Measurements from ENCODE around the gene POLR3B. TPM values are rescaled to one million over a fixed set of nuclear protein-coding genes. Genes with fewer than 3 reads are reported as not detected.

The POLR3B gene
- total and polyA plus RNA-seq, 2 of the 13 experiments (the other 11 are each of a cell fraction or from before 2014, with no cell fraction given) = 4.8 to 13.1 TPM

- Histone ChIP-seq H2AFZ (ENCODE audit: low read length) (no peak overlapping the region), H4K20me1 (ENCODE audit: insufficient read depth, low read length) (no peaks in the 10 kb centered on the region), H3K27me3 (ENCODE audit: control insufficient read depth in 1 of 2, insufficient read depth in 2 of 2, low read length in 2 of 2) (no peaks in the 10 kb centered on the region), H3K9me3 (ENCODE audit: low read length) (no peaks in the 10 kb centered on the region), H3K9ac (ENCODE audit: insufficient read depth, low read depth, low read length) (no peak overlapping the region), H3K4me1 (ENCODE audit: insufficient read depth, low read length) (peaks cover 8% of the 10 kb centered on the region; the same call in 1 of the 2 replicates), H3K4me3 (replicated peaks in 1 of 3; ENCODE audit: insufficient read depth in 1 of 3, low read depth in 2 of 3, low read length in 3 of 3) (no peak overlapping the region), H3K79me2 (ENCODE audit: insufficient read depth, low read length) (no peaks in the 10 kb centered on the region), H3K36me3 (replicated peaks in 1 of 2; ENCODE audit: control insufficient read depth in 1 of 2, insufficient read depth in 2 of 2, low read length in 2 of 2) (peaks cover 4 to 7% of the 10 kb centered on the region in 2 experiments; a peak in 2 of 5 replicates), H3K4me2 (ENCODE audit: low read depth, low read length) (no peak overlapping the region), H3K27ac (ENCODE audit: extremely low read length, insufficient read depth, low read length) (no peak overlapping the region)
- ATAC-seq (no peak), FAIRE-seq (no peak), DNase-seq (ENCODE audit: low spot score) (no peak)
- POLR2A ChIA-PET = no interaction called here
- 7% methylated on average over 1 of the region's 1 CpG for WGBS (ENCODE audit: low lambda C conversion rate)
- intact Hi-C loops (cut with micrococcal nuclease; ENCODE audit: unreplicated experiment) = no loop called here
- no TSS peak for BruUV-seq (replicated peaks)
- TF ChIP-seq, protein P1, sequence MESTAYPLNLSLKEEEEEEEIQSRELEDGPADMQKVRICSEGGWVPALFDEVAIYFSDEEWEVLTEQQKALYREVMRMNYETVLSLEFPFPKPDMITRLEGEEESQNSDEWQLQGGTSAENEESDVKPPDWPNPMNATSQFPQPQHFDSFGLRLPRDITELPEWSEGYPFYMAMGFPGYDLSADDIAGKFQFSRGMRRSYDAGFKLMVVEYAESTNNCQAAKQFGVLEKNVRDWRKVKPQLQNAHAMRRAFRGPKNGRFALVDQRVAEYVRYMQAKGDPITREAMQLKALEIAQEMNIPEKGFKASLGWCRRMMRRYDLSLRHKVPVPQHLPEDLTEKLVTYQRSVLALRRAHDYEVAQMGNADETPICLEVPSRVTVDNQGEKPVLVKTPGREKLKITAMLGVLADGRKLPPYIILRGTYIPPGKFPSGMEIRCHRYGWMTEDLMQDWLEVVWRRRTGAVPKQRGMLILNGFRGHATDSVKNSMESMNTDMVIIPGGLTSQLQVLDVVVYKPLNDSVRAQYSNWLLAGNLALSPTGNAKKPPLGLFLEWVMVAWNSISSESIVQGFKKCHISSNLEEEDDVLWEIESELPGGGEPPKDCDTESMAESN (CRISPR knock-in tag; conservative IDR thresholded peaks at IDR 0.05) = no peak
- TF ChIP-seq MAF1 (CRISPR knock-in tag; IDR thresholded peaks at IDR 0.05; ENCODE audit: borderline replicate concordance) (no peak), DMTF1 (CRISPR knock-in tag; IDR thresholded peaks at IDR 0.05) (no peak), ZNF138 (CRISPR knock-in tag; IDR thresholded peaks at IDR 0.05; ENCODE audit: low read depth) (no peak), ZNF589 (CRISPR knock-in tag; conservative IDR thresholded peaks at IDR 0.05) (no peak), ZC3H13 (CRISPR knock-in tag; IDR thresholded peaks at IDR 0.05) (no peak), CBX2 (IDR thresholded peaks at IDR 0.05; ENCODE audit: low read depth, low read length) (no peak), CBX2 (CRISPR knock-in tag; IDR thresholded peaks at IDR 0.05; ENCODE audit: low read depth) (no peak)
- CTCF ChIA-PET (ENCODE audit: low intra/inter-chr PET ratio, low total read pairs) = no interaction called here
- in situ Hi-C loops (cut with HindIII; ENCODE audit: extremely low pct_ligation_motif_present, low pct_unique_long_range_greater_than_20kb) = no loop called here
Observed at GRCh38 chr12:106445053-106445452, 87.5 kb downstream of the POLR3B start.
